Measurements from ENCODE around the gene AFP.

Gene AFP

DNA sequence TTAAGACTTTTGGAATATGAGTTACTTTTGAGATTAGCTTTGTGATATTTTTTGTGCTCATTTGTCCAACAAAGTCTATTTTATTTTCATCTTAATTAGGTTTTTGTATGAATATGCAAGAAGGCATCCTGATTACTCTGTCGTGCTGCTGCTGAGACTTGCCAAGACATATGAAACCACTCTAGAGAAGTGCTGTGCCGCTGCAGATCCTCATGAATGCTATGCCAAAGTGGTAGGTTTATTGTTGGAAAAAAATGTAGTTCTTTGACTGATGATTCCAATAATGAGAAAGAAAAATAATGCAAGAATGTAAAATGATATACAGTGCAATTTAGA, 21.1 kb upstream of the AFP start:
- no peak for DNase-seq (ENCODE audit: low read depth)

DNA sequence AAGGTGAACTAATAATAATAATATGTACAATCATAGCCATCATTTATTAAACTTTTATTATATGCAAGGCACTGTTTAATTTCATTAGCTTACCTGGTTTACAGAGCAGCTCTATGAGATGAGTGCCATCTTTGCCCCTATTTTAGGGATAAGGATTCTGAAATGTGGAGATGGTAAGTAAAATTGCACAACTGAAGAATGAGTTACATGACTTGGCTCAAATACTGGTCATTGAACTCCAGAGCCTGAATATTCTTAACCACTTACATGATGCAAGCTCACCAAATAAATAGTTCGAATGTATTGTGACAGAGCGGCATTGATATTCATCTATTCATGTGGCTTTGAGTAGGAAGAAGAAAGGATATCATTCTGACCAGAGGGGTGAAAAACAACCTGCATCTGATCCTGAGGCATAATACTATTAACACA, 20.2 kb upstream of the AFP start:
- DNase-seq (ENCODE audit: low read depth) = no peak

DNA sequence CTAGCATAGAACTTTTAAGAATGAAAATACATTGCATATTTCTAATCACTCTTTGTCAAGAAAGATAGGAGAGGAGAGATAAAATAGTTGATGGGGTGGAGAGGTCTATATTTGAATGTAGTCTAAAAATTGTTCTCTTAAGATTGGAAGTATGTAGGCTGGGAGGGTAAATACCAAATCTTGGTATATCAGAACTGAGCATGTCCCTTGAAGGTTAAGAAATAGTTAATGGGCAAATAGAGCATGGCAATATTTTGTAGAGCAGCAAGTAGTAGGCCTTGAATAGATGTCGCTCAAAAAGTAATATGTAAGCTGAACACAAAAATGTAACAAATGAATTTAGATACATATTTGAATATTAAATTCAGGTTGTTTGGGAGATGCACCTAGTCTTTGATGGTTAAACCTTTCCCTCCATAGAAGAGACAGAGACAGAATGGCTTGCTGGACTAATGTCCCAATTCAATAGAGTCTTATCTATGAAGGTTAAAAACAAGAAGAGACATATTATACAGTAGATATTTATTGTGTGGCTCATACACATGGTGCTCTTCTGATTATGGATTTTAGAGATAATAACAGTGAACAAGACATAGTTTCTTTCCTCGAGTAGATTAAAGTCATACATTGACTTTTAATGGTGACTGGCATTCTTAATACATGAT, 19.5 kb upstream of the AFP start:
- no peak for DNase-seq (ENCODE audit: low read depth)

DNA sequence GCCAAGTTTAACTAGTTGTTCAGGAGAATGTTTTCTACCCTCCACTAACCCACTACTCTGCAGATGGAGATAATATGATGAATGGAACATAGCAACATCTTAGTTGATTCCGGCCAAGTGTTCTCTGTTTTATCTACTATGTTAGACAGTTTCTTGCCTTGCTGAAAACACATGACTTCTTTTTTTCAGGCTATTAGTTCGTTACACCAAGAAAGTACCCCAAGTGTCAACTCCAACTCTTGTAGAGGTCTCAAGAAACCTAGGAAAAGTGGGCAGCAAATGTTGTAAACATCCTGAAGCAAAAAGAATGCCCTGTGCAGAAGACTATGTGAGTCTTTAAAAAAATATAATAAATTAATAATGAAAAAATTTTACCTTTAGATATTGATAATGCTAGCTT, 18.7 kb upstream of the AFP start:
- no peak for DNase-seq (ENCODE audit: low read depth)

DNA sequence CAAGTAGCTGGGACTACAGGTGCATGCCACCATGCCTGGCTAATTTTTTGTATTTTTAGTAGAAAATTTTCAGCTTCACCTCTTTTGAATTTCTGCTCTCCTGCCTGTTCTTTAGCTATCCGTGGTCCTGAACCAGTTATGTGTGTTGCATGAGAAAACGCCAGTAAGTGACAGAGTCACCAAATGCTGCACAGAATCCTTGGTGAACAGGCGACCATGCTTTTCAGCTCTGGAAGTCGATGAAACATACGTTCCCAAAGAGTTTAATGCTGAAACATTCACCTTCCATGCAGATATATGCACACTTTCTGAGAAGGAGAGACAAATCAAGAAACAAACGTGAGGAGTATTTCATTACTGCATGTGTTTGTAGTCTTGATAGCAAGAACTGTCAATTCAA, 18.0 kb upstream of the AFP start:
- DNase-seq (ENCODE audit: low read depth) = no peak

DNA sequence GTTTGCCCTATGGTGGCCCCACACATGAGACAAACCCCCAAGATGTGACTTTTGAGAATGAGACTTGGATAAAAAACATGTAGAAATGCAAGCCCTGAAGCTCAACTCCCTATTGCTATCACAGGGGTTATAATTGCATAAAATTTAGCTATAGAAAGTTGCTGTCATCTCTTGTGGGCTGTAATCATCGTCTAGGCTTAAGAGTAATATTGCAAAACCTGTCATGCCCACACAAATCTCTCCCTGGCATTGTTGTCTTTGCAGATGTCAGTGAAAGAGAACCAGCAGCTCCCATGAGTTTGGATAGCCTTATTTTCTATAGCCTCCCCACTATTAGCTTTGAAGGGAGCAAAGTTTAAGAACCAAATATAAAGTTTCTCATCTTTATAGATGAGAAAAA, 17.3 kb upstream of the AFP start:
- DNase-seq (ENCODE audit: low read depth) = no peak

DNA sequence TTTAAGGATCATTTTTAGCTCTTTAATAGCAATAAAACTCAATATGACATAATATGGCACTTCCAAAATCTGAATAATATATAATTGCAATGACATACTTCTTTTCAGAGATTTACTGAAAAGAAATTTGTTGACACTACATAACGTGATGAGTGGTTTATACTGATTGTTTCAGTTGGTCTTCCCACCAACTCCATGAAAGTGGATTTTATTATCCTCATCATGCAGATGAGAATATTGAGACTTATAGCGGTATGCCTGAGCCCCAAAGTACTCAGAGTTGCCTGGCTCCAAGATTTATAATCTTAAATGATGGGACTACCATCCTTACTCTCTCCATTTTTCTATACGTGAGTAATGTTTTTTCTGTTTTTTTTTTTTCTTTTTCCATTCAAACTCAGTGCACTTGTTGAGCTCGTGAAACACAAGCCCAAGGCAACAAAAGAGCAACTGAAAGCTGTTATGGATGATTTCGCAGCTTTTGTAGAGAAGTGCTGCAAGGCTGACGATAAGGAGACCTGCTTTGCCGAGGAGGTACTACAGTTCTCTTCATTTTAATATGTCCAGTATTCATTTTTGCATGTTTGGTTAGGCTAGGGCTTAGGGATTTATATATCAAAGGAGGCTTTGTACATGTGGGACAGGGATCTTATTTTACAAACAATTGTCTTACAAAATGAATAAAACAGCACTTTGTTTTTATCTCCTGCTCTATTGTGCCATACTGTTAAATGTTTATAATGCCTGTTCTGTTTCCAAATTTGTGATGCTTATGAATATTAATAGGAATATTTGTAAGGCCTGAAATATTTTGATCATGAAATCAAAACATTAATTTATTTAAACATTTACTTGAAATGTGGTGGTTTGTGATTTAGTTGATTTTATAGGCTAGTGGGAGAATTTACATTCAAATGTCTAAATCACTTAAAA, 16.6 kb upstream of the AFP start:
- no peak for DNase-seq (ENCODE audit: low read depth)

DNA sequence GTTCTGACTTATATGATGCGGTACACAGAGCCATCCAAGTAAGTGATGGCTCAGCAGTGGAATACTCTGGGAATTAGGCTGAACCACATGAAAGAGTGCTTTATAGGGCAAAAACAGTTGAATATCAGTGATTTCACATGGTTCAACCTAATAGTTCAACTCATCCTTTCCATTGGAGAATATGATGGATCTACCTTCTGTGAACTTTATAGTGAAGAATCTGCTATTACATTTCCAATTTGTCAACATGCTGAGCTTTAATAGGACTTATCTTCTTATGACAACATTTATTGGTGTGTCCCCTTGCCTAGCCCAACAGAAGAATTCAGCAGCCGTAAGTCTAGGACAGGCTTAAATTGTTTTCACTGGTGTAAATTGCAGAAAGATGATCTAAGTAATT, 15.4 kb upstream of the AFP start:
- DNase-seq (ENCODE audit: low read depth) = no peak

DNA sequence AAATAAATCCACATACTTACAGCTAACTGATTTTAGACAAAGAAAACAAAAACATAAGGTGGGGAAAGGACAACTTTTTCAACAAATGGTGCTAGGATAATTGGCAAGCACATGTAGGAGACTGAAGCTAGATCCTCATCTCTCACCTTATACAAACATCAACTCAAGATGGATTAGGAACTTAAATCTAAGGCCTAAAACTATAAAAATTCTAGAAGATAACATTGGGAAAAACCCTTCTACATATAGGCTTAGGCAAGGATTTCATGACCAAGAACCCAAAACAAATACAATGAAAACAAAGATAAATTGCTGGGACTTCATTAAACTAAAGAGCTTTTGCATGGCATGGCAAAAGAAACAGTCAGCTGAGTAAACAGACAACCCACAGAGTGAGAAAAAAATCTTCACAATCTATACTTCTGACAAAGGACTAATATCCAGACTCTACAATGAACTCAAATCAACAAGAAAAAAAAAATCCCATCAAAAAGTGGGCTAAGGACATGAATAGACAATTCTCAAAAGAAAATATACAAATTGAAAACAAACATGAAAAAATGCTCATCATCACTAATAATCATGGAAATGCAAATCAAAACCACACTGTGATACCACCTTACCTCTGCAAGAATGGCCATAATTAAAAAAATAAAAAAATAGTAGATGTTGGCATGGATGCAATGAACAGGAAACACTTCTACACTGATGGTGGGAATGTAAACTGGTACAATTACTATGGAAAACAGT, 14.1 kb upstream of the AFP start:
- no peak for DNase-seq (ENCODE audit: low read depth)

DNA sequence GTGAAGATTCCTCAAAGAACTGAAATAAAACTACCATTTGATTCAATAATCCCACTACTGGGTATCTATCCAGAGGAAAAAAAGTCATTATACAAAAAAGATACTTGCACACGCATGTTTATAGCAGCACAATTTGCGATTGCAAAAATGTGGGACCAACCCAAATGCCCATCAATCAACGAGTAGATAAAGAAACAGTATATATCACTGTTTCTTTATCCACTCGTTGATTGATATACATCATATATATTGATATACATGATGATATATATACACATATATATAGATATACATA, 13.6 kb upstream of the AFP start:
- no peak for DNase-seq (ENCODE audit: low read depth)

DNA sequence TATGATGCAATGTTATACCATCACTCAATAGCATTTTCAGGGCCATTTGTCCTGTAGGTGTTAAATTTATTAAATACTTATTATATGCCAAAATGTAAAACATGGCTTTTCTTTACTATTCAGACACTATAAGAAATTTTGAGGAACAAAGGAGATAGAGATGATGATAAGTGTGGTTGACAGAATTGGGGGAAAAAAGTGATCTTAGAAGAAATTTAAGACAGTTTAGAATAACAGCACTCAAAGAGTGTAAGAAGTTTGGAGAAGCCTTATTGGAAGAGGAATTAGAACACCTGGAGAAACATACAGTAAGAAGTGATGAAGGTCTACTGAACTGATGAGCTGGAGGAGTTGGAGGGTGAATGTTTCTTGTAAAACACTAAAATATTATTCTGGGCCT, 12.8 kb upstream of the AFP start:
- no peak for DNase-seq (ENCODE audit: low read depth)

DNA sequence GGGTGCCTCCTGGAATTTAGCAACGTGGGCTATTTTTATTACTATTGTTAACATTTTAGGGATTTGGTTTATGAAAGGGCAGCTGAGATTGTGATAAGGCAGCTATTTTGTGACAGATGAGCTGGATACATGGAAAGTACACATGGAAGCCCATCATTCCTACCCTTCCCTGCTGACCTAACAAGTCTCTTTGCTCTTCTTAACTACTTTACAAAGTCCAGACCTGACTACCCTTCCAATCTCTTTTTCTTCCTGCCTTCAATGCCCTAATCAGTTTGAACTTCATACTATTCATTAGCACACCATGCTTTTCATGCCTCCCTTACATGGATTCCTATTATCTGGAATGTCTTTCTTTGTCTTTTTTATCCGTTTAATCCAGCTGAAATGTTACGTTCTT, 9.4 kb upstream of the AFP start:
- no peak for DNase-seq (ENCODE audit: low read depth)

DNA sequence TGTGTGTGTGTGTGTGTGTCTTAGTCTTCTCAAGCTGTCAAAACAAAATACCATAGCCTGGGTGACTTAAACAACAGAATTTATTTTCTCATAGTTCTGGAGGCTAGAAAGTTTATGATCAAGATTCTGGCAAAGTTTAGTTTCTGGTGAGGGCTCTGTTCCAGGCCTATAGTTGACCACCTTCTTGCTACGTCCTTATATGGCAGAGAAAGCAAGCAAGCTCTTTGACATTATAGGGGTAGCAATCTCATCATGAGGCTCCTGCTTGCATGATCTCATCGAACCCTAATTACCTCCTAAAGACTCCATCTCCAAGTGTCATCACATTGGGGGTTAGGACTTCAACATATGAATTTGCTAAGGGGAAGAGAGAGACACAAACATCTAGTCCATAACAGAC, 6.9 kb upstream of the AFP start:
- no peak for DNase-seq (ENCODE audit: low read depth)

DNA sequence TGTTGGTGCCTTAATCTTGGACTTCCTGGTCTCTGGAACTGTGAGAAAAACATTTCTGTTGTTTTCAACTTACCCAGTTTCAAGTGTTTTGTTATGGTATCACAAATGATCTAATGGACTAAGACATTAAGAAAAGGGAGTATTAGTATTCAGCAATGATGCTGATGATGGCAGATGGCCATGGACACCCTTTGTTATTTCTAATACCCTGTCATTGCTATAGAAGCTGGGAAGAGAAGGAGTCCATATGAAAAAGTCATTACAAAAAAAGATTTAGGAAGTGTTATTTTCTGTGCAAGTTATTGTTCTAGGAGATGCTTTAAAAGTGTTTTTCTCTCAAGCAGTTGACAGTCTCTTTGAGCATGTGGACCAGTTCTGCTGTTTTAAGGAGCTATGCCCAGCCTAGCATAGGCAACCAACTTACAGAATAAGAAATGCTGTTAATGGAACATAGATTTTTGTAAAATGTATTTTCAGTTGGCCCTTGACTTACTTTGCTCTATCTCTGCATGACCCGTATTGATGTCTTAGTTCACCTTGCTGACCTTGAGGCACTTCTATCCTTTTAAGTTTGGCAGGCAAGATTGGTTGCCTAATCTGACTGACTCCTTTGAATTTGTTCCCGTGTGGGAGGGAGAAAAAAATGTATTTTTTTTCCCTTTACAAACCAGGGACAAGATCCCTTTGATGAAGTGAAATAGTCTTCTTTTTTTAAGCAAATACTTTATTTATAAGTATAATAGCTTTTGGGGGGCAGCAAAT, 6.0 kb upstream of the AFP start:
- DNase-seq (ENCODE audit: low read depth) = no peak

DNA sequence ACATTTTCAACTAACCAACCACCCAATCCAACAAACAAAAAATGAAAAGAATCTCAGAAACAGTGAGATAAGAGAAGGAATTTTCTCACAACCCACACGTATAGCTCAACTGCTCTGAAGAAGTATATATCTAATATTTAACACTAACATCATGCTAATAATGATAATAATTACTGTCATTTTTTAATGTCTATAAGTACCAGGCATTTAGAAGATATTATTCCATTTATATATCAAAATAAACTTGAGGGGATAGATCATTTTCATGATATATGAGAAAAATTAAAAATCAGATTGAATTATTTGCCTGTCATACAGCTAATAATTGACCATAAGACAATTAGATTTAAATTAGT, 4.2 kb upstream of the AFP start:
- no peak for DNase-seq (ENCODE audit: low read depth)

DNA sequence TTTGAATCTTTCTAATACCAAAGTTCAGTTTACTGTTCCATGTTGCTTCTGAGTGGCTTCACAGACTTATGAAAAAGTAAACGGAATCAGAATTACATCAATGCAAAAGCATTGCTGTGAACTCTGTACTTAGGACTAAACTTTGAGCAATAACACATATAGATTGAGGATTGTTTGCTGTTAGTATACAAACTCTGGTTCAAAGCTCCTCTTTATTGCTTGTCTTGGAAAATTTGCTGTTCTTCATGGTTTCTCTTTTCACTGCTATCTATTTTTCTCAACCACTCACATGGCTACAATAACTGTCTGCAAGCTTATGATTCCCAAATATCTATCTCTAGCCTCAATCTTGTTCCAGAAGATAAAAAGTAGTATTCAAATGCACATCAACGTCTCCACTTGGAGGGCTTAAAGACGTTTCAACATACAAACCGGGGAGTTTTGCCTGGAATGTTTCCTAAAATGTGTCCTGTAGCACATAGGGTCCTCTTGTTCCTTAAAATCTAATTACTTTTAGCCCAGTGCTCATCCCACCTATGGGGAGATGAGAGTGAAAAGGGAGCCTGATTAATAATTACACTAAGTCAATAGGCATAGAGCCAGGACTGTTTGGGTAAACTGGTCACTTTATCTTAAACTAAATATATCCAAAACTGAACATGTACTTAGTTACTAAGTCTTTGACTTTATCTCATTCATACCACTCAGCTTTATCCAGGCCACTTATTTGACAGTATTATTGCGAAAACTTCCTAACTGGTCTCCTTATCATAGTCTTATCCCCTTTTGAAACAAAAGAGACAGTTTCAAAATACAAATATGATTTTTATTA, 3.6 kb upstream of the AFP start:
- DNase-seq (ENCODE audit: low read depth) = no peak

DNA sequence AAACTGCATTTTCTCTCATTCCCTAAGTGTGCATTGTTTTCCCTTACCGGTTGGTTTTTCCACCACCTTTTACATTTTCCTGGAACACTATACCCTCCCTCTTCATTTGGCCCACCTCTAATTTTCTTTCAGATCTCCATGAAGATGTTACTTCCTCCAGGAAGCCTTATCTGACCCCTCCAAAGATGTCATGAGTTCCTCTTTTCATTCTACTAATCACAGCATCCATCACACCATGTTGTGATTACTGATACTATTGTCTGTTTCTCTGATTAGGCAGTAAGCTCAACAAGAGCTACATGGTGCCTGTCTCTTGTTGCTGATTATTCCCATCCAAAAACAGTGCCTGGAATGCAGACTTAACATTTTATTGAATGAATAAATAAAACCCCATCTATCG, 2.9 kb upstream of the AFP start:
- DNase-seq (ENCODE audit: low read depth) = no peak

DNA sequence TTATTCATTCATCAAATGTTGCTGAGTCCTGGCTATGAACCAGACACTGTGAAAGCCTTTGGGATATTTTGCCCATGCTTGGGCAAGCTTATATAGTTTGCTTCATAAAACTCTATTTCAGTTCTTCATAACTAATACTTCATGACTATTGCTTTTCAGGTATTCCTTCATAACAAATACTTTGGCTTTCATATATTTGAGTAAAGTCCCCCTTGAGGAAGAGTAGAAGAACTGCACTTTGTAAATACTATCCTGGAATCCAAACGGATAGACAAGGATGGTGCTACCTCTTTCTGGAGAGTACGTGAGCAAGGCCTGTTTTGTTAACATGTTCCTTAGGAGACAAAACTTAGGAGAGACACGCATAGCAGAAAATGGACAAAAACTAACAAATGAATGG, 1.7 kb upstream of the AFP start:
- DNase-seq (ENCODE audit: low read depth) = no peak

DNA sequence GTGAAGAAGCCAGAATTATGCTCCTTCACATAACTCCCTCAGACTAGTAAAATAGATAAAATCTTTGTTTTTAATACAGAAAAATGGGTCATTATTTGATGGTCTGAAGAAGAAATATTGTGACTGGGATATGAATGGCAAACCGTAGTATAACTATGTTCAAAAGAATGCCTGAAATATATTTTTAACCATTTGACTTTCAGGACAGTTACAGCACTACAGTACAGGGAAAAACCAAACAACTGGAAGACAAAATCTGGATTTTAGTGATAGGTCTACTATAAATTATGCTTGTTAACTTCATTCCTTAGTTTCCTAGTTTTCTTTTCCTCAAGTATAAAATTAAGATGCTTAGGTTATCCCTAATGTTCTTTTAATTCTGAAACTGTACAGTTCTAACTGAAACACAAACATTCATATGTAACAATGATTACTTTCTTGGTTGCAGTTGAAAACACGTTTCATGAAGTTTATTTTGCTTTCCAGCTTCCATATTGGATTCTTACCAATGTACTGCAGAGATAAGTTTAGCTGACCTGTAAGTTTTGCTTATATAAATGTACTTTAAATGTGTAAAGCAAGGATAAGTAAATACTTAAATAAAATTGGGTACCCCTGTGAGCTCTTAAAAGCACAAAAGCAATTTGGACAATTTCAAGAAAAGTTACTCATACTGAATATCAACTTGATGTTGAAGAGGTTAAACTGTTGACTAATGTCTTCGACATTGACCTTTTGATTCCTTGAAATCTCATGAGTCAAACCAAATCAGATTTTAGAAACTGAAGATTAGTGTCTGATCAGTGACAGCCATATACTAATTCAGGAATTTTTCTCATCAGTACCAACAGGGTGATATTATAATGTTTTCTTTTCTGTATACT, 895 bp downstream of the AFP start:
- DNase-seq (ENCODE audit: low read depth) = no peak

DNA sequence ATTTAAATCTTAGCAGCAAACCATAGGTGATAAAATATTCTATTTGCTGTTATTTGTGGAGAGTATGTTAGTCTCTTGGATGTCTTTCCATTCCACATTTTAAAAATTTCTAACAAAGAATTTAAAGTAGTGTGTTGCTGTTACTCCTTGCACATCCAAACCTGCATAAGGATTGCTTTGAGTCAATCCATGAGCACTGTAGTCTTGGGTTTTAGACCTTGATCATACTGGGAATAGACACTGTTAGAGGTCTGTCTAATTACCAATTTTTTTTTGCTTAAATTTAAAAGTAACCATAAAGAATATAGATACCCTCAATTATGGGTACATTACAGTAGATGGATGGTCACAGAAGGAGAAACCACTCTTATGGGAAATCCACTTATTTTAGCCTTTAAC, 1.5 kb downstream of the AFP start:
- DNase-seq (ENCODE audit: low read depth) = no peak

DNA sequence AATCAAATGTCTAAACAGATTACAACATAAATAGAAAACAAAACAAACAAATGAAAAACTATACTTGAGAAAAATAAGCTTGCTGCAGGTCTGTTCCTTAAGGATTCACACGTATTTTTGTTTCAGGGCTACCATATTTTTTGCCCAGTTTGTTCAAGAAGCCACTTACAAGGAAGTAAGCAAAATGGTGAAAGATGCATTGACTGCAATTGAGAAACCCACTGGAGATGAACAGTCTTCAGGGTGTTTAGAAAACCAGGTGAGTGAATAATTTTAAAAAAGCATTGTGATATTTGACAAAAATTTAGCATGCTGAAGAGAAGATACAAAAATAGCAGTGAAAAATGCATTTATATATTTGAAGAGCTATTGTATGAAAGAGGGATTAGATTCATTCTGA, 2.0 kb downstream of the AFP start:
- no peak for DNase-seq (ENCODE audit: low read depth)

Data from GM04504 (cell line).